SJSA1 (cell line): Measurements from ENCODE around the gene MTTP. TPM values are rescaled to one million over a fixed set of nuclear protein-coding genes. Genes with fewer than 3 reads are reported as not detected.

Experiments used
- DNase-seq, 2 experiments: peaks; one replicate each; pipeline ENCODE4 v3.0.0-alpha.2; 2015 to 2020; ENCODE audit warnings: low spot score in 2 of 2, low read depth in 1 of 2
- H3K27ac ChIP-seq: fragments of 250-450 bp; sonication (Bioruptor Pico); 2 replicates; pipeline ENCODE4 v1.5.1; 2020; ENCODE audit warnings: mild to moderate bottlenecking, moderate library complexity
- H3K27me3 ChIP-seq: fragments of 250-450 bp; sonication (Bioruptor Pico); replicated peaks from 2 replicates; pipeline ENCODE4 v1.5.1; 2020; ENCODE audit warnings: mild to moderate bottlenecking, moderate library complexity
- H3K36me3 ChIP-seq: fragments of 250-450 bp; sonication (Bioruptor Pico); 2 replicates; pipeline ENCODE4 v1.5.1; 2020; ENCODE audit warnings: mild to moderate bottlenecking
- H3K4me1 ChIP-seq: fragments of 250-450 bp; sonication (Bioruptor Pico); replicated peaks from 2 replicates; pipeline ENCODE4 v1.6.1; 2021; ENCODE audit warnings: mild to moderate bottlenecking
- H3K4me3 ChIP-seq: fragments of 250-450 bp; sonication (Bioruptor Pico); 2 replicates; pipeline ENCODE4 v1.5.1; 2020; ENCODE audit warnings: mild to moderate bottlenecking
- H3K9me3 ChIP-seq: fragments of 250-450 bp; sonication (Bioruptor Pico); replicated peaks from 2 replicates; pipeline ENCODE4 v1.5.1; 2020; ENCODE audit warnings: mild to moderate bottlenecking
- total RNA-seq: library from RNA; depleted of rRNA; stranded (reverse); fragments of >200 nt; shearing (Covaris generic); gene quantifications from 2 replicates; pipeline ENCODE4 v1.2.3, GENCODE V29; 2014

The MTTP gene
- total RNA-seq, 1 experiment from 2014 or later = 0.11 TPM

GRCh38 chr4:99612704-99613103 is 38.1 kb downstream of the MTTP start:
- DNase-seq = no peak
- Histone ChIP-seq H3K36me3 (no peaks in the 10 kb centered on the region), H3K4me1 (no peaks in the 10 kb centered on the region), H3K27me3 (peaks cover under 1% of the 10 kb centered on the region; the same call in 1 of the 2 replicates), H3K9me3 (no peaks in the 10 kb centered on the region), H3K27ac (no peak overlapping the region), H3K4me3 (no peak overlapping the region)

- Histone ChIP-seq H3K27ac (no peak overlapping the region), H3K4me3 (no peak overlapping the region)
Observed at GRCh38 chr4:99614491-99614890, 39.9 kb downstream of the MTTP start.

GRCh38 chr4:99615170-99615820 is 40.7 kb downstream of the MTTP start:
- no peak overlapping the region for H3K27ac ChIP-seq
- H3K27me3 ChIP-seq = no peaks in the 10 kb centered on the region; the same call in 1 of the 2 replicates
- no peak overlapping the region for H3K4me3 ChIP-seq
- no peaks in the 10 kb centered on the region for H3K9me3 ChIP-seq
- H3K36me3 ChIP-seq = no peaks in the 10 kb centered on the region
- DNase-seq = no peak
- H3K4me1 ChIP-seq = no peaks in the 10 kb centered on the region

More at GRCh38 chr4:99614491-99614890, 39.9 kb downstream of the MTTP start:
- DNase-seq = no peak
- H3K36me3 ChIP-seq = no peaks in the 10 kb centered on the region
- H3K27me3 ChIP-seq = no peaks in the 10 kb centered on the region; the same call in 1 of the 2 replicates
- no peaks in the 10 kb centered on the region for H3K4me1 ChIP-seq
- no peaks in the 10 kb centered on the region for H3K9me3 ChIP-seq

GRCh38 chr4:99617374-99617773 is 42.8 kb downstream of the MTTP start:
- Histone ChIP-seq H3K4me3 (no peak overlapping the region), H3K9me3 (no peaks in the 10 kb centered on the region), H3K27me3 (no peaks in the 10 kb centered on the region; the same call in 1 of the 2 replicates), H3K4me1 (no peaks in the 10 kb centered on the region), H3K36me3 (no peaks in the 10 kb centered on the region), H3K27ac (no peak overlapping the region)
- DNase-seq = no peak

- DNase-seq = no peak
- no peaks in the 10 kb centered on the region for H3K36me3 ChIP-seq
- no peak overlapping the region for H3K4me3 ChIP-seq
- H3K4me1 ChIP-seq = no peaks in the 10 kb centered on the region
- no peaks in the 10 kb centered on the region for H3K27me3 ChIP-seq
- no peaks in the 10 kb centered on the region for H3K9me3 ChIP-seq
- H3K27ac ChIP-seq = no peak overlapping the region
Observed at GRCh38 chr4:99622341-99622740, 47.7 kb downstream of the MTTP start.

GRCh38 chr4:99624141-99624719 is 49.6 kb downstream of the MTTP start:
- Histone ChIP-seq H3K27me3 (no peaks in the 10 kb centered on the region), H3K9me3 (no peaks in the 10 kb centered on the region), H3K4me3 (no peak overlapping the region), H3K27ac (no peak overlapping the region), H3K4me1 (no peaks in the 10 kb centered on the region), H3K36me3 (no peaks in the 10 kb centered on the region)
- no peak for DNase-seq

GRCh38 chr4:99625369-99625768 is 50.7 kb downstream of the MTTP start:
- Histone ChIP-seq H3K9me3 (no peaks in the 10 kb centered on the region), H3K4me1 (no peaks in the 10 kb centered on the region), H3K27ac (no peak overlapping the region), H3K27me3 (no peaks in the 10 kb centered on the region), H3K36me3 (no peaks in the 10 kb centered on the region), H3K4me3 (no peak overlapping the region)
- no peak for DNase-seq

GRCh38 chr4:99628040-99628439 is 53.4 kb downstream of the MTTP start:
- no peaks in the 10 kb centered on the region for H3K4me1 ChIP-seq
- DNase-seq = no peak
- H3K27me3 ChIP-seq = no peaks in the 10 kb centered on the region
- H3K4me3 ChIP-seq = no peak overlapping the region
- no peaks in the 10 kb centered on the region for H3K9me3 ChIP-seq
- no peaks in the 10 kb centered on the region for H3K36me3 ChIP-seq
- no peak overlapping the region for H3K27ac ChIP-seq

- Histone ChIP-seq H3K4me1 (no peaks in the 10 kb centered on the region), H3K27ac (no peak overlapping the region), H3K9me3 (no peaks in the 10 kb centered on the region), H3K4me3 (no peak overlapping the region), H3K27me3 (no peaks in the 10 kb centered on the region), H3K36me3 (no peaks in the 10 kb centered on the region)
- DNase-seq = no peak
Observed at GRCh38 chr4:99629962-99630554, 55.4 kb downstream of the MTTP start.

- no peaks in the 10 kb centered on the region for H3K9me3 ChIP-seq
- H3K27ac ChIP-seq = no peak overlapping the region
- H3K4me3 ChIP-seq = no peak overlapping the region
- H3K27me3 ChIP-seq = no peaks in the 10 kb centered on the region
- H3K4me1 ChIP-seq = no peaks in the 10 kb centered on the region
- no peaks in the 10 kb centered on the region for H3K36me3 ChIP-seq
- DNase-seq = no peak
Observed at GRCh38 chr4:99630857-99631360, 56.3 kb downstream of the MTTP start.

- H3K27ac ChIP-seq = no peak overlapping the region
- no peaks in the 10 kb centered on the region for H3K4me1 ChIP-seq
- H3K36me3 ChIP-seq = no peaks in the 10 kb centered on the region
- no peaks in the 10 kb centered on the region for H3K9me3 ChIP-seq
- DNase-seq = no peak
- no peak overlapping the region for H3K4me3 ChIP-seq
- H3K27me3 ChIP-seq = no peaks in the 10 kb centered on the region
Observed at GRCh38 chr4:99633772-99634171, 59.1 kb downstream of the MTTP start.

- no peak for DNase-seq
- Histone ChIP-seq H3K4me1 (no peaks in the 10 kb centered on the region), H3K9me3 (no peaks in the 10 kb centered on the region), H3K36me3 (no peaks in the 10 kb centered on the region), H3K27me3 (no peaks in the 10 kb centered on the region), H3K4me3 (no peak overlapping the region), H3K27ac (no peak overlapping the region)
Observed at GRCh38 chr4:99634742-99635360, 60.2 kb downstream of the MTTP start.

GRCh38 chr4:99635601-99636000 is 61.0 kb downstream of the MTTP start:
- Histone ChIP-seq H3K27me3 (no peaks in the 10 kb centered on the region), H3K36me3 (no peaks in the 10 kb centered on the region), H3K4me1 (no peaks in the 10 kb centered on the region), H3K4me3 (no peak overlapping the region), H3K9me3 (no peaks in the 10 kb centered on the region), H3K27ac (no peak overlapping the region)
- no peak for DNase-seq

GRCh38 chr4:99636422-99636821 is 61.8 kb downstream of the MTTP start:
- no peak for DNase-seq
- Histone ChIP-seq H3K36me3 (no peaks in the 10 kb centered on the region), H3K4me1 (no peaks in the 10 kb centered on the region), H3K27me3 (no peaks in the 10 kb centered on the region), H3K27ac (no peak overlapping the region), H3K4me3 (no peak overlapping the region), H3K9me3 (no peaks in the 10 kb centered on the region)
